ENCODE data around the gene ZNF281. TPM values are rescaled to one million over a fixed set of nuclear protein-coding genes. Genes with fewer than 3 reads are reported as not detected.

Gene ZNF281
- total and polyA plus RNA-seq, 9 of the 15 experiments (the other 6 are each of a cell fraction or from before 2014, with no cell fraction given), result 9.6 to 24.9 (median 16.5) TPM

GRCh38 chr1:200409761-200410565 is at the start of gene ZNF281 (continued):
- TF ChIP-seq VEZF1 (CRISPR knock-in tag; IDR thresholded peaks at IDR 0.05) (peak; percentile 93), ZNF592 (IDR thresholded peaks at IDR 0.05) (0 out of 2 replicates have a peak, but pooled peaks have one; percentile 10), FOXA3 (CRISPR knock-in tag; conservative IDR thresholded peaks at IDR 0.05 in 1 of 2, IDR thresholded peaks at IDR 0.05 in 1 of 2) (no peak), ATF7 (IDR thresholded peaks at IDR 0.05) (peak; percentile 52), LCOR (CRISPR knock-in tag; IDR thresholded peaks at IDR 0.05) (peak; percentile 79; the same call in 1 of the 2 replicates), RERE (CRISPR knock-in tag; IDR thresholded peaks at IDR 0.05; ENCODE audit: borderline replicate concordance) (no peak), ZNF324 (CRISPR knock-in tag; IDR thresholded peaks at IDR 0.05) (no peak), FIP1L1 (IDR thresholded peaks at IDR 0.05; ENCODE audit: low read depth, low read length, poor library complexity, severe bottlenecking) (peak; percentile 83), MECOM (CRISPR knock-in tag; IDR thresholded peaks at IDR 0.05) (no peak), EGR1 (conservative IDR thresholded peaks at IDR 0.05) (peak; percentile 89), MAZ (CRISPR knock-in tag; conservative IDR thresholded peaks at IDR 0.05 in 1 of 2, IDR thresholded peaks at IDR 0.05 in 1 of 2) (peak; percentile 70 to 79), TAF15 (IDR thresholded peaks at IDR 0.05; ENCODE audit: low read depth, low read length) (no peak), TFAM (CRISPR knock-in tag; conservative IDR thresholded peaks at IDR 0.05) (no peak)
- TF ChIP-seq, protein P1, sequence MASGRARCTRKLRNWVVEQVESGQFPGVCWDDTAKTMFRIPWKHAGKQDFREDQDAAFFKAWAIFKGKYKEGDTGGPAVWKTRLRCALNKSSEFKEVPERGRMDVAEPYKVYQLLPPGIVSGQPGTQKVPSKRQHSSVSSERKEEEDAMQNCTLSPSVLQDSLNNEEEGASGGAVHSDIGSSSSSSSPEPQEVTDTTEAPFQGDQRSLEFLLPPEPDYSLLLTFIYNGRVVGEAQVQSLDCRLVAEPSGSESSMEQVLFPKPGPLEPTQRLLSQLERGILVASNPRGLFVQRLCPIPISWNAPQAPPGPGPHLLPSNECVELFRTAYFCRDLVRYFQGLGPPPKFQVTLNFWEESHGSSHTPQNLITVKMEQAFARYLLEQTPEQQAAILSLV (tag; IDR thresholded peaks at IDR 0.05), result no peak

Measured in K562 (cell line).